A549 (cell line): ENCODE results near the gene ATG4B.

Source experiments
- FOSL2 ChIP-seq, 2 experiments: fragments of 450-650 bp in 1 of 2; fragments of >200 bp in 1 of 2; sonication (Bioruptor Twin) in 1 of 2; formaldehyde crosslinking; IDR thresholded peaks; 2 replicates each; pipeline versions ENCODE4 v1.5.0 to v1.6.1; 2016 to 2020; ENCODE audit warnings: mild to moderate bottlenecking in 1 of 2, moderate library complexity in 1 of 2
- POLR2A ChIP-seq: IDR thresholded peaks from 2 replicates; pipeline ENCODE4 v1.6.1; 2012; ENCODE audit warnings: mild to moderate bottlenecking, low read length
- TF ChIP-seq, protein P1 (sequence below): fragments of >200 bp; sonication (Bioruptor Twin); formaldehyde crosslinking; IDR thresholded peaks from 3 replicates; pipeline ENCODE4 v1.5.1; 2016

DNA sequence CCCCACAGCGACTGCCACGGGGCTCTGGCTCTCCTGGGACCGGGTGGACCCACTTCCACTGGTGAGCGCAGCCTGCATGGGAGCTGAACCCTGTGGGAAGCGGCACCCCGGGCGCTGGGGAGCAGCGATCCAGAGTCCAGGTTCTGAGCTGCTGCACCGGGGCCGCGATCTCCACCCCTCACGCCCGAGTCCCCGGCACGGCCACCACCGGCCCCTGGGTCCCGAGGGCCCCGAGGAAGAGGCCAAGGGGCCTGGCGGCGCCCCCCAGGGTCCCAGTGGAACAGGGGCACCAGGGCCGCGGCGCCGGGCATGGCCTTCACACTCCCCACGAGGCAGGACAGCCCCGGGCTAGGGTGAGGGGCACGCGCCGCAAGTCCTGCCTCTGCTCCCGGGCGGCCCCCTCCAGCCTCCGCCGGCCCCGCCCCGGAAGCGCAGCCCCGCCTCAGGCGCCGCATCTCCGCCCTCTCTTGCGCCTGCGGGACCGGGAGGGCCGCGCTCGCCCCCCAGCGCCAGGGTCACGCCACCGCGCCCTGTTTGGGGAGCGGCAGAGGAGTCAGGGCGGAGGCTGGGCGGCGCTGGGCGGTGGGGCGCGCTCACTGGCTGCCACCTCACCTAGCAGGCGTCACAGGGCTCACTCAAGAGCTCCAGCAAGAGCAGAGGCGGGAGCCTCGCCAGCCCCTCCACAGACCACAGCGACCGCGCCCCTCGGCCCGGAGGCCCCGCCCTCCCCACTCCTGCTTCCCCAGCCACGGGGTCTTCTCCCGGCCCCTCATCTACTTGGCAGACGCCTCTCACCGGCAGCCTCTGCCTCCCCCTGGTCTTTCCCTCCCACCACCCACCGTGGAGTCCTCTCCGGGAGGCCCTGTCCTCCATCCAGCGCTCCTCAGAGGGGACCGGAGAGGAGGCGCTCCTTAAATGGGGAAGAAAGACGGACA, 27.4 kb upstream of the ATG4B start:
- TF ChIP-seq, protein P1, sequence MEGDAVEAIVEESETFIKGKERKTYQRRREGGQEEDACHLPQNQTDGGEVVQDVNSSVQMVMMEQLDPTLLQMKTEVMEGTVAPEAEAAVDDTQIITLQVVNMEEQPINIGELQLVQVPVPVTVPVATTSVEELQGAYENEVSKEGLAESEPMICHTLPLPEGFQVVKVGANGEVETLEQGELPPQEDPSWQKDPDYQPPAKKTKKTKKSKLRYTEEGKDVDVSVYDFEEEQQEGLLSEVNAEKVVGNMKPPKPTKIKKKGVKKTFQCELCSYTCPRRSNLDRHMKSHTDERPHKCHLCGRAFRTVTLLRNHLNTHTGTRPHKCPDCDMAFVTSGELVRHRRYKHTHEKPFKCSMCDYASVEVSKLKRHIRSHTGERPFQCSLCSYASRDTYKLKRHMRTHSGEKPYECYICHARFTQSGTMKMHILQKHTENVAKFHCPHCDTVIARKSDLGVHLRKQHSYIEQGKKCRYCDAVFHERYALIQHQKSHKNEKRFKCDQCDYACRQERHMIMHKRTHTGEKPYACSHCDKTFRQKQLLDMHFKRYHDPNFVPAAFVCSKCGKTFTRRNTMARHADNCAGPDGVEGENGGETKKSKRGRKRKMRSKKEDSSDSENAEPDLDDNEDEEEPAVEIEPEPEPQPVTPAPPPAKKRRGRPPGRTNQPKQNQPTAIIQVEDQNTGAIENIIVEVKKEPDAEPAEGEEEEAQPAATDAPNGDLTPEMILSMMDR: no peak
- no peak for TF ChIP-seq POLR2A
- TF ChIP-seq FOSL2 (IDR thresholded peaks at IDR 0.05): no peak
- TF ChIP-seq FOSL2 (CRISPR knock-in tag; IDR thresholded peaks at IDR 0.05): no peak
